Caco-2 (cell line): ENCODE results near the gene DTX3. TPM values are rescaled to one million over a fixed set of nuclear protein-coding genes. Genes with fewer than 3 reads are reported as not detected.

Source experiments
- BruUV-seq: library from RNA; stranded (reverse); fragments of 400-500 nt; replicated peaks from 2 replicates; lab custom pipeline; 2021; lab: Mats Ljungman, UMichigan
- CTCF ChIA-PET: fragments of 300-600 bp; sonication (Branson Sonifier 250); formaldehyde crosslinking; loops from one replicate; lab custom pipeline; 2022; ENCODE audit warnings: antibody characterized with exemption; lab: Charles Lee
- POLR2A ChIA-PET: fragments of 300-600 bp; sonication (Branson Sonifier 250); formaldehyde crosslinking; loops from one replicate; lab custom pipeline; 2022; ENCODE audit warnings: antibody characterized with exemption; lab: Charles Lee
- DNase-seq, 2 experiments: peaks; one replicate each; pipeline versions ENCODE4 v3.0.0 to v3.0.0-alpha.2; 2020 to 2022
- H3K27me3 ChIP-seq: replicated peaks from 2 replicates; pipeline ENCODE4 v1.6.0; 2011; ENCODE audit warnings: low read length; ENCODE audit not compliant: control insufficient read depth, insufficient read depth
- H3K36me3 ChIP-seq: 2 replicates; pipeline ENCODE4 v1.5.1; 2011; ENCODE audit warnings: low read length; ENCODE audit not compliant: control insufficient read depth, insufficient read depth
- H3K4me1 ChIP-seq: fragments of 250-450 bp; sonication (Bioruptor Pico); 2 replicates; pipeline ENCODE4 v1.5.1; 2020; ENCODE audit warnings: mild to moderate bottlenecking
- H3K4me3 ChIP-seq: 2 replicates; pipeline ENCODE4 v1.5.1; 2011; ENCODE audit warnings: low read depth, mild to moderate bottlenecking, control low read depth, low read length
- H3K9me3 ChIP-seq: fragments of 250-450 bp; sonication (Bioruptor Pico); 2 replicates; pipeline ENCODE4 v1.5.1; 2020; ENCODE audit warnings: mild to moderate bottlenecking, moderate library complexity
- H3K27ac Mint-ChIP-seq: one replicate; pipeline ENCODE4 v1.8.0; 2022; ENCODE audit warnings: mixed read lengths; ENCODE audit not compliant: unreplicated experiment
- H3K27me3 Mint-ChIP-seq: one replicate; pipeline ENCODE4 v1.8.0; 2022; ENCODE audit warnings: mixed read lengths; ENCODE audit not compliant: insufficient read depth, unreplicated experiment
- H3K36me3 Mint-ChIP-seq: one replicate; pipeline ENCODE4 v1.8.0; 2022; ENCODE audit warnings: mild to moderate bottlenecking, mixed read lengths; ENCODE audit not compliant: insufficient read depth, unreplicated experiment
- H3K4me1 Mint-ChIP-seq: one replicate; pipeline ENCODE4 v1.8.0; 2022; ENCODE audit warnings: low read depth, mixed read lengths; ENCODE audit not compliant: unreplicated experiment
- H3K4me3 Mint-ChIP-seq: one replicate; pipeline ENCODE4 v1.8.0; 2022; ENCODE audit warnings: mild to moderate bottlenecking, moderate library complexity, mixed read lengths; ENCODE audit not compliant: unreplicated experiment
- H3K9me3 Mint-ChIP-seq: one replicate; pipeline ENCODE4 v1.8.0; 2022; ENCODE audit warnings: mixed read lengths; ENCODE audit not compliant: unreplicated experiment
- intact Hi-C: fragments of 100-400 bp; cut with micrococcal nuclease; formaldehyde crosslinking; loops from one replicate; pipeline ENCODE4 v1.10.0; 2022; ENCODE audit not compliant: unreplicated experiment
- total RNA-seq: library from RNA; stranded (reverse); gene quantifications from 2 replicates; pipeline ENCODE4 v1.2.3, GENCODE V29; 2022
- TF ChIP-seq, protein P1 (sequence below), 2 experiments: fragments of 200-600 bp in 1 of 2; IDR thresholded peaks; 1 replicate in 1 of 2; 2 replicates in 1 of 2; pipeline versions ENCODE4 v1.5.1 to v1.8.0; 2011 to 2022; ENCODE audit warnings: antibody characterized with exemption in 1 of 2, control low read depth in 1 of 2, inconsistent platforms in 1 of 2, low read depth in 1 of 2, low read length in 1 of 2, mild to moderate bottlenecking in 1 of 2, moderate library complexity in 1 of 2; ENCODE audit not compliant: insufficient read depth in 1 of 2, severe bottlenecking in 1 of 2, unreplicated experiment in 1 of 2

DTX3 gene
- total RNA-seq, 1 experiment from 2014 or later = 20.4 TPM

DNA sequence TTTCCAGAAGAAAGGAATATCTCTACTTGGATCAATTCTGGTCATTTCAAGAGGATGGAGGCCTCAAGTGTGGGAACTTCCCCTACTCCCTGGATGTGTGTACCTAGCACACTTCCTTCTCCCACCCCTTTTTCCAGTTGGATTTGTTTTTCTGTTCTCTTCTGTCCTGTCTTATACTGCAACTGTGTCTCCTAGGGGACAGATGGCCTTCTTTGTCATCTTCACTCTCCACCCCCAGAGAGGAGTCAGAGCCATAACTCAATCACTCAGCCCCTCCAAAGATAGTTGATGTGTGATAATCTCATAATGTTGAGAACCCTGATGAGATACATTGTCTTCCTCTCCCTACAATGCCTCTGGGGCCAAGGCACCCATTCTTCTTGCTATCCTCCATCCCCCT is 2.1 kb upstream of the DTX3 start:
- ChIA-PET CTCF (no interaction called here), POLR2A (no interaction called here)
- no peak overlapping the region for H3K27ac Mint-ChIP-seq
- peaks cover 3% of the 10 kb centered on the region for H3K36me3 ChIP-seq
- no peaks in the 10 kb centered on the region for H3K9me3 ChIP-seq
- no peaks in the 10 kb centered on the region for H3K9me3 Mint-ChIP-seq
- TF ChIP-seq, protein P1, sequence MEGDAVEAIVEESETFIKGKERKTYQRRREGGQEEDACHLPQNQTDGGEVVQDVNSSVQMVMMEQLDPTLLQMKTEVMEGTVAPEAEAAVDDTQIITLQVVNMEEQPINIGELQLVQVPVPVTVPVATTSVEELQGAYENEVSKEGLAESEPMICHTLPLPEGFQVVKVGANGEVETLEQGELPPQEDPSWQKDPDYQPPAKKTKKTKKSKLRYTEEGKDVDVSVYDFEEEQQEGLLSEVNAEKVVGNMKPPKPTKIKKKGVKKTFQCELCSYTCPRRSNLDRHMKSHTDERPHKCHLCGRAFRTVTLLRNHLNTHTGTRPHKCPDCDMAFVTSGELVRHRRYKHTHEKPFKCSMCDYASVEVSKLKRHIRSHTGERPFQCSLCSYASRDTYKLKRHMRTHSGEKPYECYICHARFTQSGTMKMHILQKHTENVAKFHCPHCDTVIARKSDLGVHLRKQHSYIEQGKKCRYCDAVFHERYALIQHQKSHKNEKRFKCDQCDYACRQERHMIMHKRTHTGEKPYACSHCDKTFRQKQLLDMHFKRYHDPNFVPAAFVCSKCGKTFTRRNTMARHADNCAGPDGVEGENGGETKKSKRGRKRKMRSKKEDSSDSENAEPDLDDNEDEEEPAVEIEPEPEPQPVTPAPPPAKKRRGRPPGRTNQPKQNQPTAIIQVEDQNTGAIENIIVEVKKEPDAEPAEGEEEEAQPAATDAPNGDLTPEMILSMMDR (IDR thresholded peaks at IDR 0.05; ENCODE audit: insufficient read depth in 1 of 2, low read depth in 1 of 2, low read length in 1 of 2, severe bottlenecking in 1 of 2, unreplicated experiment in 1 of 2) = no peak
- H3K4me1 Mint-ChIP-seq = peaks cover 7% of the 10 kb centered on the region
- no peaks in the 10 kb centered on the region for H3K27me3 ChIP-seq
- H3K4me1 ChIP-seq = peaks cover 6% of the 10 kb centered on the region; the same call in 1 of the 2 replicates
- no peak overlapping the region for H3K4me3 ChIP-seq
- BruUV-seq = no TSS peak
- DNase-seq = no peak
- no peaks in the 10 kb centered on the region for H3K27me3 Mint-ChIP-seq
- H3K36me3 Mint-ChIP-seq = peaks cover 28% of the 10 kb centered on the region
- intact Hi-C loops = no loop called here
- H3K4me3 Mint-ChIP-seq = no peak overlapping the region

- Mint-ChIP-seq H3K27me3 (no peaks in the 10 kb centered on the region), H3K4me3 (peak overlapping the region; percentile 74), H3K36me3 (peaks cover 22% of the 10 kb centered on the region), H3K9me3 (no peaks in the 10 kb centered on the region), H3K4me1 (peaks cover 7% of the 10 kb centered on the region), H3K27ac (no peak overlapping the region)
- TF ChIP-seq, protein P1 (IDR thresholded peaks at IDR 0.05; ENCODE audit: insufficient read depth in 1 of 2, low read depth in 1 of 2, low read length in 1 of 2, severe bottlenecking in 1 of 2, unreplicated experiment in 1 of 2) = no peak
- POLR2A ChIA-PET = interaction anchor here (0.6 kb wide), 1 partner anchor 91 kb away, joined by 3 read pairs; no protein-coding TSS in a partner anchor
- H3K4me3 ChIP-seq = no peak overlapping the region
- peaks cover 6% of the 10 kb centered on the region; the same call in 1 of the 2 replicates for H3K4me1 ChIP-seq
- H3K36me3 ChIP-seq = peaks cover 3% of the 10 kb centered on the region
- CTCF ChIA-PET = interaction anchor here (0.8 to 1.4 kb wide), 3 partner anchors 11 to 56 kb away, joined by 3 to 6 read pairs (median 4); no protein-coding TSS in a partner anchor
- no TSS peak for BruUV-seq
- no peaks in the 10 kb centered on the region for H3K27me3 ChIP-seq
- intact Hi-C loops = no loop called here
- no peaks in the 10 kb centered on the region for H3K9me3 ChIP-seq
- no peak for DNase-seq
Measured at GRCh38 chr12:57603324-57603723, 1.3 kb upstream of the DTX3 start.

DNA sequence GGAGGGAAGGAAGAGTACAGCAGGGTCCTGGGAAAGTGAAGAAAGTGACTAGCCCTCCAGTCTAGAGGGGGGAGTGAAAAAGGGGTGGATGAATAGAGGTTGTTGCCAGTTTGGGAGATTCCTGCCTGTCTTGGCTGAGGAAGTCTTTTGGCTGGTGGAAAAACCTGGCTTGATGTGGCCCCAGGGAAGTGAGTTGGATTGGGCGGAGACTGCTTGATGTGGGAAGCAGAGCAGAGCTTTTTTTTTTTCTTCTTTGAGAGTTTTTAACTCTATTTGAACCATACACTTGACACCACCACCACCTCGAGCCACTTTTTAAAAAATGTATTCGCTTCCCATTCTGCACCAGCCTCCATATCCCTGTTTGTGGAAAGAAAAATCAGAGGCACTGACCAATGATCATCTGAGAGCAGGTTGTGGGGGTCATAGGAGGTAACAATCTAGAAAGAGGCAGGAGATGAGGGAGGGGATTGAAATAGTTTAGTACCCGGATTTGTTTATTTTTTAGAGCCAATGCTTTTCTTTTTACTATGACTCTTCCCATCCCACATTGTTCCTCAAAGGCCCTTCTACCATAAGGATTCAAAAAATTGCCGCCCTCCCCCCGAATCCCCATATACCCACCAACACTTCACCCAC is 690 bp upstream of the DTX3 start:
- TF ChIP-seq, protein P1 (IDR thresholded peaks at IDR 0.05; ENCODE audit: insufficient read depth in 1 of 2, low read depth in 1 of 2, low read length in 1 of 2, severe bottlenecking in 1 of 2, unreplicated experiment in 1 of 2) = no peak
- CTCF ChIA-PET = interaction anchor here (0.8 to 1.4 kb wide), 3 partner anchors 12 to 57 kb away, joined by 3 to 6 read pairs (median 4); no protein-coding TSS in a partner anchor
- Histone ChIP-seq H3K4me1 (peaks cover 6% of the 10 kb centered on the region; the same call in 1 of the 2 replicates), H3K4me3 (peak overlapping the region; percentile 62), H3K27me3 (no peaks in the 10 kb centered on the region), H3K36me3 (peaks cover 3% of the 10 kb centered on the region), H3K9me3 (no peaks in the 10 kb centered on the region)
- H3K36me3 Mint-ChIP-seq = peaks cover 18% of the 10 kb centered on the region
- H3K4me3 Mint-ChIP-seq = peak overlapping the region; percentile 74
- POLR2A ChIA-PET = interaction anchor here (0.6 to 0.7 kb wide), 2 partner anchors 81 to 92 kb away, joined by 3 read pairs; no protein-coding TSS in a partner anchor
- BruUV-seq = no TSS peak
- H3K27ac Mint-ChIP-seq = peak overlapping the region; percentile 77
- no peaks in the 10 kb centered on the region for H3K9me3 Mint-ChIP-seq
- intact Hi-C loops = no loop called here
- peaks cover 7% of the 10 kb centered on the region for H3K4me1 Mint-ChIP-seq
- DNase-seq = peak in 1 of 2 experiments; percentile 18
- no peaks in the 10 kb centered on the region for H3K27me3 Mint-ChIP-seq
